H9 (cell line): ENCODE results near the gene ABHD12. TPM values are rescaled to one million over a fixed set of nuclear protein-coding genes. Genes with fewer than 3 reads are reported as not detected.

Source experiments
- DNase-seq: peaks from one replicate; pipeline ENCODE4 v3.0.0-alpha.2; 2017
- H2AFZ ChIP-seq: one replicate; pipeline ENCODE4 v1.6.1; 2013; ENCODE audit warnings: mild to moderate bottlenecking, low read length, control low read depth, moderate library complexity
- H2AK5ac ChIP-seq: 2 replicates; pipeline ENCODE4 v1.6.1; 2013; ENCODE audit warnings: low read length, control low read depth, mixed read lengths; ENCODE audit not compliant: insufficient read length
- H2BK120ac ChIP-seq: one replicate; pipeline ENCODE4 v1.6.1; 2013; ENCODE audit warnings: low read depth, mild to moderate bottlenecking, low read length, control low read depth, inconsistent platforms; ENCODE audit not compliant: poor library complexity, severe bottlenecking
- H2BK12ac ChIP-seq: 2 replicates; pipeline ENCODE4 v1.6.1; 2013; ENCODE audit warnings: low read length, control low read depth, mixed read lengths, low read depth; ENCODE audit not compliant: insufficient read length
- H2BK15ac ChIP-seq: 2 replicates; pipeline ENCODE4 v1.6.1; 2013; ENCODE audit warnings: low read depth, low read length, control low read depth
- H2BK20ac ChIP-seq: one replicate; pipeline ENCODE4 v1.6.1; 2013; ENCODE audit warnings: low read depth, mild to moderate bottlenecking, low read length, control low read depth, inconsistent platforms; ENCODE audit not compliant: poor library complexity, severe bottlenecking
- H2BK5ac ChIP-seq: 2 replicates; pipeline ENCODE4 v1.6.1; 2013; ENCODE audit warnings: low read length, control low read depth, mixed read lengths; ENCODE audit not compliant: insufficient read length
- H3K14ac ChIP-seq: 2 replicates; pipeline ENCODE4 v1.6.1; 2013; ENCODE audit warnings: low read length, control low read depth; ENCODE audit not compliant: insufficient read depth
- H3K18ac ChIP-seq: 2 replicates; pipeline ENCODE4 v1.6.1; 2013; ENCODE audit warnings: low read depth, mild to moderate bottlenecking, mixed read lengths, low read length, control low read depth; ENCODE audit not compliant: insufficient read length
- H3K23ac ChIP-seq: 2 replicates; pipeline ENCODE4 v1.6.1; 2013; ENCODE audit warnings: low read length, control low read depth, mixed read lengths, low read depth; ENCODE audit not compliant: insufficient read length
- H3K23me2 ChIP-seq: 2 replicates; pipeline ENCODE4 v1.6.1; 2013; ENCODE audit warnings: low read depth, mild to moderate bottlenecking, mixed read lengths, low read length, control low read depth; ENCODE audit not compliant: insufficient read length, poor library complexity, severe bottlenecking
- H3K27ac ChIP-seq: 2 replicates; pipeline ENCODE4 v1.5.1; 2013; ENCODE audit warnings: low read length, control low read depth, mixed read lengths, low read depth; ENCODE audit not compliant: insufficient read length
- H3K27me3 ChIP-seq: 2 replicates; pipeline ENCODE4 v1.6.1; 2013; ENCODE audit warnings: low read length, control low read depth, inconsistent platforms; ENCODE audit not compliant: insufficient read depth
- H3K4ac ChIP-seq: 2 replicates; pipeline ENCODE4 v1.6.1; 2013; ENCODE audit warnings: low read depth, mild to moderate bottlenecking, control low read depth, inconsistent platforms, low read length, moderate library complexity
- H3K4me1 ChIP-seq: 2 replicates; pipeline ENCODE4 v1.6.1; 2013; ENCODE audit warnings: low read length, control low read depth, inconsistent platforms; ENCODE audit not compliant: insufficient read depth
- H3K4me2 ChIP-seq: 2 replicates; pipeline ENCODE4 v1.6.1; 2013; ENCODE audit warnings: low read length, control low read depth, mixed read lengths; ENCODE audit not compliant: insufficient read length, insufficient read depth
- H3K56ac ChIP-seq: 2 replicates; pipeline ENCODE4 v1.6.1; 2013; ENCODE audit warnings: low read depth, mild to moderate bottlenecking, mixed read lengths, low read length, control low read depth; ENCODE audit not compliant: insufficient read length
- H3K79me1 ChIP-seq: 2 replicates; pipeline ENCODE4 v1.6.1; 2013; ENCODE audit warnings: low read depth, mild to moderate bottlenecking, moderate library complexity, low read length, control low read depth, inconsistent platforms; ENCODE audit not compliant: insufficient read depth, poor library complexity, severe bottlenecking
- H3K79me2 ChIP-seq: 2 replicates; pipeline ENCODE4 v1.6.1; 2013; ENCODE audit warnings: low read length, control low read depth, inconsistent platforms; ENCODE audit not compliant: insufficient read depth
- H3K9ac ChIP-seq: 2 replicates; pipeline ENCODE4 v1.6.1; 2013; ENCODE audit warnings: low read length, control low read depth, mixed read lengths; ENCODE audit not compliant: insufficient read length; ENCODE audit errors: extremely low read depth
- H3K9me3 ChIP-seq: one replicate; pipeline ENCODE4 v1.6.1; 2013; ENCODE audit warnings: low read depth, low read length, inconsistent platforms; ENCODE audit not compliant: control insufficient read depth
- H3T11ph ChIP-seq: one replicate; pipeline ENCODE4 v1.6.1; 2013; ENCODE audit warnings: mild to moderate bottlenecking, low read length, control low read depth, inconsistent platforms
- H4K20me1 ChIP-seq: one replicate; pipeline ENCODE4 v1.6.1; 2013; ENCODE audit not compliant: control insufficient read depth, insufficient read length, insufficient read depth
- H4K5ac ChIP-seq: 2 replicates; pipeline ENCODE4 v1.6.1; 2013; ENCODE audit warnings: low read depth, mild to moderate bottlenecking, mixed read lengths, low read length, control low read depth; ENCODE audit not compliant: insufficient read length
- H4K8ac ChIP-seq: replicated peaks from 2 replicates; pipeline ENCODE4 v1.6.1; 2013; ENCODE audit warnings: low read length, control low read depth, mixed read lengths, low read depth; ENCODE audit not compliant: insufficient read length
- H4K91ac ChIP-seq: 2 replicates; pipeline ENCODE4 v1.6.1; 2013; ENCODE audit warnings: low read depth, mild to moderate bottlenecking, moderate library complexity, mixed read lengths, low read length, control low read depth; ENCODE audit not compliant: insufficient read length
- H3K27ac Mint-ChIP-seq, 3 experiments: 2 replicates in 2 of 3; 3 replicates in 1 of 3; pipeline ENCODE4 v1.8.0; 2020 to 2021; ENCODE audit warnings: mixed read lengths in 3 of 3, mild to moderate bottlenecking in 1 of 3, moderate library complexity in 1 of 3
- H3K27me3 Mint-ChIP-seq: 2 replicates; pipeline ENCODE4 v1.8.0; 2021; ENCODE audit warnings: low read depth, mild to moderate bottlenecking, moderate library complexity, mixed read lengths
- H3K36me3 Mint-ChIP-seq, 3 experiments: 2 replicates in 2 of 3; 3 replicates in 1 of 3; pipeline ENCODE4 v1.8.0; 2020 to 2021; ENCODE audit warnings: low read depth in 3 of 3, mixed read lengths in 3 of 3; ENCODE audit not compliant: insufficient read depth in 1 of 3
- H3K4me1 Mint-ChIP-seq, 2 experiments: 2 replicates each; pipeline ENCODE4 v1.8.0; 2020; ENCODE audit warnings: mixed read lengths in 2 of 2
- H3K4me3 Mint-ChIP-seq, 2 experiments: 2 replicates in 1 of 2; 3 replicates in 1 of 2; pipeline ENCODE4 v1.8.0; 2020 to 2021; ENCODE audit warnings: mild to moderate bottlenecking in 2 of 2, mixed read lengths in 2 of 2, moderate library complexity in 1 of 2
- H3K9me3 Mint-ChIP-seq, 2 experiments: 2 replicates in 1 of 2; 3 replicates in 1 of 2; pipeline ENCODE4 v1.8.0; 2020; ENCODE audit warnings: mild to moderate bottlenecking in 2 of 2, mixed read lengths in 2 of 2, moderate library complexity in 1 of 2
- CTCF ChIP-seq: fragments of 200-600 bp; sonication (generic); conservative IDR thresholded peaks from 3 replicates; pipeline ENCODE4 v1.8.0; 2021; ENCODE audit warnings: antibody characterized with exemption, mild to moderate bottlenecking
- WGBS: extraction: QIAGEN DNeasy Blood & Tissue Kit; methylation state at CpG from one replicate; pipeline ENCODE4 v1.1.7; 2013; ENCODE audit warnings: missing lambda C conversion rate, low lambda C conversion rate, mixed read lengths; ENCODE audit not compliant: insufficient read length; ENCODE audit errors: extremely low coverage; 5-methylcytosine and 5-hydroxymethylcytosine counted together
- total RNA-seq: library from RNA; stranded (reverse); gene quantifications from 2 replicates; pipeline ENCODE4 v1.2.1, GENCODE V29; 2021

The ABHD12 gene
- total RNA-seq, 1 experiment from 2014 or later = 54.4 TPM

- Histone ChIP-seq H4K5ac (no peak overlapping the region), H2AK5ac (no peak overlapping the region), H3K9me3 (peaks cover 2% of the 10 kb centered on the region), H3T11ph (no peak overlapping the region), H3K23me2 (no peaks in the 10 kb centered on the region), H4K91ac (no peak overlapping the region), H3K4ac (no peak overlapping the region), H2BK15ac (no peak overlapping the region), H4K8ac (no peak overlapping the region), H3K79me2 (no peaks in the 10 kb centered on the region), H2AFZ (no peak overlapping the region), H3K23ac (no peak overlapping the region), H3K27ac (no peak overlapping the region), H3K79me1 (no peaks in the 10 kb centered on the region), H3K4me1 (no peaks in the 10 kb centered on the region), H2BK12ac (no peak overlapping the region), H3K56ac (no peak overlapping the region), H2BK20ac (no peak overlapping the region), H3K4me2 (no peak overlapping the region), H3K27me3 (no peaks in the 10 kb centered on the region), H4K20me1 (no peaks in the 10 kb centered on the region), H3K14ac (no peak overlapping the region), H2BK5ac (no peak overlapping the region), H2BK120ac (no peak overlapping the region), H3K9ac (no peak overlapping the region), H3K18ac (no peak overlapping the region)
- DNase-seq = no peak
- H3K4me1 Mint-ChIP-seq = peaks cover 5 to 10% of the 10 kb centered on the region in 2 experiments; a peak in 3 of 4 replicates
- no peak overlapping the region for H3K4me3 Mint-ChIP-seq
- no peak overlapping the region for H3K27ac Mint-ChIP-seq
- peaks cover 7 to 10% of the 10 kb centered on the region in 2 experiments for H3K9me3 Mint-ChIP-seq
- peaks cover 2% of the 10 kb centered on the region; the same call in 1 of the 2 replicates for H3K27me3 Mint-ChIP-seq
- no peak for TF ChIP-seq CTCF
- WGBS = no CpG with 5 or more reads among the region's 6 CpGs
- H3K36me3 Mint-ChIP-seq = peaks cover 0 to 10% (median 2%) of the 10 kb centered on the region in 3 experiments; a peak in 1 of 7 replicates
Measured at GRCh38 chr20:25397096-25397495, 6.5 kb upstream of the ABHD12 start.
